Activated naive CD4-positive, alpha-beta T cell treated with anti-CD3 and anti-CD28 coated beads, Interleukin-2, amount 10 ng/mL, durations not matched to agents 7 days and 5 days (primary cell): ENCODE data around the gene OR5K3.
A peak's percentile ranks its signal among the peaks of the same experiment; 100 is the strongest.

ENCODE experiments used
- CTCF ChIA-PET: fragments of 350-600 bp; sonication (Branson Sonifier 250); formaldehyde crosslinking; loops from one replicate; lab custom pipeline; 2021; ENCODE audit warnings: antibody characterized with exemption; lab: Charles Lee
- DNase-seq: peaks from one replicate; pipeline ENCODE4 v3.0.0-alpha.2; 2020
- H3K27ac Mint-ChIP-seq: one replicate; pipeline ENCODE4 v1.8.0; 2021; ENCODE audit warnings: mild to moderate bottlenecking, moderate library complexity, mixed read lengths
- H3K27me3 Mint-ChIP-seq: one replicate; pipeline ENCODE4 v1.8.0; 2021; ENCODE audit warnings: mild to moderate bottlenecking, mixed read lengths
- H3K36me3 Mint-ChIP-seq: one replicate; pipeline ENCODE4 v1.8.0; 2021; ENCODE audit warnings: mixed read lengths
- H3K4me1 Mint-ChIP-seq: one replicate; pipeline ENCODE4 v1.8.0; 2021; ENCODE audit warnings: mixed read lengths
- H3K4me3 Mint-ChIP-seq: one replicate; pipeline ENCODE4 v1.8.0; 2021; ENCODE audit warnings: mild to moderate bottlenecking, moderate library complexity, mixed read lengths
- H3K9me3 Mint-ChIP-seq: one replicate; pipeline ENCODE4 v1.8.0; 2021; ENCODE audit warnings: mixed read lengths

OR5K3 gene

DNA sequence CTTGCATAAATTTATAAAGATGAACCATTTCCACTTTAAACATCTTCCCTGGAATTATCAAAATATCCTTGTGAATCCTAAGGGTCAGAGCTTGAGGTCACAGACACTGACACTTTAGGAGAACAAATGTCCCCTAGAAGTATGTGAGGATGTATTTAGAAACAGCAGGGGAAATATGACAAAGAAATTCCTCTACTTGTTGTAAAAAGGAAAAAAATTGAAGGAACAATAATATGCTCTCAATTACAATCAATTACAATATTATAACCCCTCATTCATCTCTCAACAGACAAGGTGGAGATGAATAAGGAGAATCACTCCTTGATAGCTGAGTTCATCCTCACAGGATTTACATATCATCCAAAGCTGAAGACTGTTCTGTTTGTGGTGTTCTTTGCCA is at the start of gene OR5K3:
TSS of gene OR5K3 (plus strand) at position 301 of the 400 bp plus-strand sequence. CDS start at position 301, 0 bp downstream.
- CTCF ChIA-PET: no interaction called here
- no peaks in the 10 kb centered on the region for H3K4me1 Mint-ChIP-seq
- no peak within 1 kb of the TSS for H3K27ac Mint-ChIP-seq
- H3K27me3 Mint-ChIP-seq: peaks cover 40% of the 10 kb centered on the region
- no peak for DNase-seq
- no peaks in the 10 kb centered on the region for H3K36me3 Mint-ChIP-seq
- H3K9me3 Mint-ChIP-seq: no peaks in the 10 kb centered on the region
- no peak within 1 kb of the TSS for H3K4me3 Mint-ChIP-seq

DNA sequence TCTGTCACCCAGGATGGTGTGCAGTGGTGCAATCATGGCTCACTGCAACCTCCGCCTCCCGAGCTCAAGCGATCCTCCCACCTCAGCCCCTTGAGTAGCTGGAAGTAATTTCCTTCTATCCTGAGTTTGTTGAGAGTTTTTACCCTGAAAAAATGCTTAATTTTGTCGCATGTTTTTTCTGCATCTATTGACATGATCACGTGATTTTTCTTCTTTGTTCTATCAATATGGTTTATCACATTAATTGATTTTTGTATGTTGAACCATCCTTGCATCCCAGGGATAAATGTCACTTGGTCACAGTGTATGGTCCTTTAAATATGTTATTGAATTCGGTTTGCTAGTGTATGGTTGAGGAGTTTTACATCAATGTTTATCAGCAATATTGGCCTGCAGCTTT is 48.7 kb upstream of the OR5K3 start:
- H3K4me1 Mint-ChIP-seq: peaks cover 9% of the 10 kb centered on the region
- no peak overlapping the region for H3K4me3 Mint-ChIP-seq
- peaks cover 4% of the 10 kb centered on the region for H3K36me3 Mint-ChIP-seq
- H3K9me3 Mint-ChIP-seq: peaks cover 9% of the 10 kb centered on the region
- no peak overlapping the region for H3K27ac Mint-ChIP-seq
- CTCF ChIA-PET: interaction anchor here (1.1 kb wide), 1 partner anchor 9 kb away, joined by 3 read pairs; no protein-coding TSS in a partner anchor
- peaks cover 25% of the 10 kb centered on the region for H3K27me3 Mint-ChIP-seq
- no peak for DNase-seq

DNA sequence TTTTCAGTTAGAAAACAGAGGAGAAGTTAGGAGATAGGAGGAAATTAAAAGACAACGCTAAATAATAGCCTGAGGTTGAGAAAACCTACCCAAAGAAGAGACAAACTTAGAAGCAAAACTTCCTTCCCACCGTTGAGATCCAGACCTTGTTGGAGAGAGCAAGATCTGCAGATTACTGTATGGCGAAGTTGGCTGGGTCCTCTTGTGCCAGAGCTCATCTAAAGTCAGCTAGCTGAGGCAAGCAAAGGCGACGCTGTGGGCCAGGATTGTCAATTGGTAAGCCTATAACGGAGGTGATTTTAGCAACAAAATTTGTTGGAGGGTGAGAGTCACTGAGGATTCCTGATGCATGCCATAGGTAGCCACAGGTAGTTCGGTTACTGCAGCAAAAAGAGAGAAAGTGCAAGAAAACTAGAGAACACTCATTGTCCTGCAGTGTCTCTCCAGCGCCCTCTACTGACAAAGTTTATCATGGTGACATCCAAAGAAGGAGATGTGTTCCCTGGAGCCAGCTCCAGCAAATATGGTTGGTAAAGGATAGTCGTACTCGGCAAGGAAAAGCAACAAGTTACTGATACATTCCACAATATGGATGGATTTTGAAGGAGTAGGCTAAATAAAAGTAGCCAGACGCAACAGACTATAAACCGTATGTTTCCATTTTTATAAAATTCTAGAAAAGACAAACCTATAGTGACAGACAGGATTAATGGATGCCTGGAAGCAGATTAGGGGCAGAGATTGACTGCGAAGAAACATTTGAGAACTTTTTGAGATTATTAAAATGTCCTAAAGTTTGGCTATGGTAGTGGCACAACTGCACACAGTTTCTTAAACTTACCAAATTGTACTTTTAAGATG is 46.6 kb upstream of the OR5K3 start:
- no peak overlapping the region for H3K27ac Mint-ChIP-seq
- CTCF ChIA-PET: interaction anchor here (0.9 to 2.0 kb wide), 4 partner anchors 10 to 470 kb away, joined by 3 to 11 read pairs (median 3); no protein-coding TSS in a partner anchor
- peaks cover 32% of the 10 kb centered on the region for H3K27me3 Mint-ChIP-seq
- peaks cover 4% of the 10 kb centered on the region for H3K36me3 Mint-ChIP-seq
- peaks cover 9% of the 10 kb centered on the region for H3K4me1 Mint-ChIP-seq
- no peak overlapping the region for H3K4me3 Mint-ChIP-seq
- DNase-seq: peak; percentile 35
- H3K9me3 Mint-ChIP-seq: peaks cover 9% of the 10 kb centered on the region

DNA sequence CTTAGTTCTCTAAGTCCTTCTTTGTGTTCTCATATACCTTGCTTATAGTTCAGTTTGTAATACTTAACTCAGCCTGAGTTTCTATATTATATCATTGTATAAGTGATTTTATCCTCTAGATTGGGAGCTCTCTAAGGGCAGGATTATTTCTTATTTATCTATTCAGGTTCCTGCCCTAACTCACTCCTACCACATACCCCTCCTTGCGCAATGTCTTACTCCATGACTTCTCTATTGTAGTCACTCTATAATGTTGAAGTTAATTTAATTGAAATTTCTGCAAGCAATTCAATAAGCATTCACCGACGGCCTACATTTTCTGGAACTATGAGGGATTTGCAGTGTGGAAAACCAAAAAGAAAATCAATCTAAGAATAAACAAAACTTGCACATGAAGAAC is 40.4 kb upstream of the OR5K3 start:
- CTCF ChIA-PET: no interaction called here
- H3K9me3 Mint-ChIP-seq: peaks cover 6% of the 10 kb centered on the region
- DNase-seq: no peak
- H3K4me1 Mint-ChIP-seq: peaks cover 5% of the 10 kb centered on the region
- no peak overlapping the region for H3K27ac Mint-ChIP-seq
- no peak overlapping the region for H3K4me3 Mint-ChIP-seq
- H3K36me3 Mint-ChIP-seq: peaks cover 4% of the 10 kb centered on the region
- peaks cover 31% of the 10 kb centered on the region for H3K27me3 Mint-ChIP-seq

GRCh38 chr3:98353554-98353953 is 36.9 kb upstream of the OR5K3 start, which contains the start of gene OR5K4:
Gene OR5K4 (plus strand): TSS chr3:98353854. CDS start chr3:98353854, 0 bp downstream.
- Mint-ChIP-seq H3K27ac (no peak within 1 kb of the TSS), H3K9me3 (peaks cover 6% of the 10 kb centered on the region), H3K4me3 (no peak within 1 kb of the TSS), H3K27me3 (peaks cover 33% of the 10 kb centered on the region), H3K4me1 (no peaks in the 10 kb centered on the region), H3K36me3 (no peaks in the 10 kb centered on the region)
- DNase-seq: no peak
- CTCF ChIA-PET: no interaction called here

DNA sequence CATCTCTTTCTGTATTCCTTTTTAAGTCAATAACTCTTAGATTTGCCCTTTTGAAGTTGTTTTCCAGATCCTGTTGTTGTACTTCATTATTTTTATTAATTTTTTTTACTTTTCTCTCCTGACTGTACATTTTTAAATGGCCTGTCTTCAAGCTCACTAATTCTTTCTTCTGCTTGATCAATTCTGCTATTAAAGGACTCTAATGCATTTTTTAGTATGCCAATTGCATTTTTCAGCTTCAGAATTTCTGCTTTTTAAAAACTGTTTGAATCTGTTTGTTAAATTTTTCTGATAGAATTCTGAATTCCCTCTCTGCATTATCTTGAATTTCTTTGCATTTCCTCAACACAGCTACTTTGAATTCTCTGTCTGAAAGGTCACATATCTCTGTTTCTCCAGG is 31.2 kb upstream of the OR5K3 start:
- Mint-ChIP-seq H3K9me3 (peaks cover 20% of the 10 kb centered on the region), H3K27ac (no peak overlapping the region), H3K27me3 (peaks cover 20% of the 10 kb centered on the region), H3K36me3 (peaks cover 7% of the 10 kb centered on the region), H3K4me3 (no peak overlapping the region), H3K4me1 (peaks cover 5% of the 10 kb centered on the region)
- CTCF ChIA-PET: no interaction called here
- no peak for DNase-seq

GRCh38 chr3:98359993-98360675 is 30.3 kb upstream of the OR5K3 start:
- peak; percentile 40 for DNase-seq
- CTCF ChIA-PET: no interaction called here
- H3K4me1 Mint-ChIP-seq: peaks cover 5% of the 10 kb centered on the region
- peaks cover 20% of the 10 kb centered on the region for H3K9me3 Mint-ChIP-seq
- H3K4me3 Mint-ChIP-seq: no peak overlapping the region
- H3K36me3 Mint-ChIP-seq: peaks cover 7% of the 10 kb centered on the region
- no peak overlapping the region for H3K27ac Mint-ChIP-seq
- peaks cover 20% of the 10 kb centered on the region for H3K27me3 Mint-ChIP-seq

GRCh38 chr3:98360681-98361080 is 29.8 kb upstream of the OR5K3 start:
- no peak for DNase-seq
- H3K36me3 Mint-ChIP-seq: peaks cover 9% of the 10 kb centered on the region
- H3K9me3 Mint-ChIP-seq: peaks cover 22% of the 10 kb centered on the region
- H3K27ac Mint-ChIP-seq: no peak overlapping the region
- peaks cover 20% of the 10 kb centered on the region for H3K27me3 Mint-ChIP-seq
- peaks cover 5% of the 10 kb centered on the region for H3K4me1 Mint-ChIP-seq
- H3K4me3 Mint-ChIP-seq: no peak overlapping the region
- CTCF ChIA-PET: no interaction called here

- H3K4me3 Mint-ChIP-seq: no peak overlapping the region
- CTCF ChIA-PET: no interaction called here
- peaks cover 10% of the 10 kb centered on the region for H3K36me3 Mint-ChIP-seq
- peaks cover 22% of the 10 kb centered on the region for H3K9me3 Mint-ChIP-seq
- H3K4me1 Mint-ChIP-seq: peaks cover 5% of the 10 kb centered on the region
- H3K27ac Mint-ChIP-seq: peak overlapping the region; percentile 19
- no peak for DNase-seq
- peaks cover 20% of the 10 kb centered on the region for H3K27me3 Mint-ChIP-seq
These were observed 29.2 kb upstream of the OR5K3 start for GRCh38 chr3:98361289-98361688.

- H3K9me3 Mint-ChIP-seq: peaks cover 2% of the 10 kb centered on the region
- no peak overlapping the region for H3K27ac Mint-ChIP-seq
- H3K36me3 Mint-ChIP-seq: peaks cover 2% of the 10 kb centered on the region
- no peak for DNase-seq
- CTCF ChIA-PET: no interaction called here
- H3K4me1 Mint-ChIP-seq: peaks cover 3% of the 10 kb centered on the region
- H3K27me3 Mint-ChIP-seq: peaks cover 29% of the 10 kb centered on the region
- H3K4me3 Mint-ChIP-seq: no peak overlapping the region
These were observed 22.8 kb upstream of the OR5K3 start for GRCh38 chr3:98367464-98368246.

GRCh38 chr3:98371186-98371585 is 19.3 kb upstream of the OR5K3 start:
- H3K9me3 Mint-ChIP-seq: no peaks in the 10 kb centered on the region
- CTCF ChIA-PET: no interaction called here
- no peak for DNase-seq
- no peaks in the 10 kb centered on the region for H3K36me3 Mint-ChIP-seq
- H3K4me1 Mint-ChIP-seq: peaks cover 3% of the 10 kb centered on the region
- H3K4me3 Mint-ChIP-seq: no peak overlapping the region
- H3K27me3 Mint-ChIP-seq: peaks cover 36% of the 10 kb centered on the region
- no peak overlapping the region for H3K27ac Mint-ChIP-seq

DNA sequence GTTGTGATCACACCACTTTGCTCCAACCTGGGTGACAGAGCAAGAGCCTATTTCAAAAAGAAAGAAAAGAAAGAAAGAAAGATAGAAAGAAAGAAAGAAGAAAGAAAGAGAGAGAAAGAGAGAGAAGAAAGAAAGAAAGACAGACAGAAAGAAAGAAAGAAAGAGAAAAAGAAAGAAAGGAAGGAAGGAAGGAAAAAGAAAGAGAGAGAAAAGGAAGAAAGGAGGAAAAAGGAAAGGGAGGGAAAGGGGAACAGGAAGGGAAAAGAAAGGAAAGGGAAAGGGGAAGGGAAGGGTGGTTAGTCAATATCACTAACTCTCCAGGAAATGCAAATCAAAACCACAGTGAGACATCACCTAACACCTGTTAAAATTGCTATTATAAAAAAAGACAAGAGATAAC is 18.6 kb upstream of the OR5K3 start:
- no peak for DNase-seq
- H3K27me3 Mint-ChIP-seq: peaks cover 36% of the 10 kb centered on the region
- no peak overlapping the region for H3K27ac Mint-ChIP-seq
- CTCF ChIA-PET: no interaction called here
- H3K4me3 Mint-ChIP-seq: no peak overlapping the region
- no peaks in the 10 kb centered on the region for H3K9me3 Mint-ChIP-seq
- H3K4me1 Mint-ChIP-seq: peaks cover 3% of the 10 kb centered on the region
- no peaks in the 10 kb centered on the region for H3K36me3 Mint-ChIP-seq

GRCh38 chr3:98372445-98372844 is 18.0 kb upstream of the OR5K3 start:
- H3K27ac Mint-ChIP-seq: no peak overlapping the region
- no peak overlapping the region for H3K4me3 Mint-ChIP-seq
- CTCF ChIA-PET: no interaction called here
- H3K27me3 Mint-ChIP-seq: peaks cover 31% of the 10 kb centered on the region
- peaks cover 3% of the 10 kb centered on the region for H3K4me1 Mint-ChIP-seq
- no peaks in the 10 kb centered on the region for H3K9me3 Mint-ChIP-seq
- DNase-seq: no peak
- H3K36me3 Mint-ChIP-seq: no peaks in the 10 kb centered on the region

- Mint-ChIP-seq H3K36me3 (no peaks in the 10 kb centered on the region), H3K27me3 (peaks cover 22% of the 10 kb centered on the region), H3K4me3 (no peak overlapping the region), H3K27ac (no peak overlapping the region), H3K4me1 (peaks cover 3% of the 10 kb centered on the region), H3K9me3 (no peaks in the 10 kb centered on the region)
- CTCF ChIA-PET: no interaction called here
- no peak for DNase-seq
These were observed 13.8 kb upstream of the OR5K3 start for GRCh38 chr3:98376631-98377030.
